K562 (cell line): ENCODE measurements around the gene POLR3C. TPM values are rescaled to one million over a fixed set of nuclear protein-coding genes. Genes with fewer than 3 reads are reported as not detected.
A peak's percentile ranks its signal among the peaks of the same experiment; 100 is the strongest.

Experiments
- ARID1B ChIP-seq: fragments of 450-650 bp; IDR thresholded peaks from 2 replicates; pipeline ENCODE4 v1.6.1; 2016; ENCODE audit warnings: antibody characterized with exemption, mild to moderate bottlenecking, inconsistent platforms
- C11orf30 ChIP-seq: fragments of 450-650 bp; IDR thresholded peaks from 2 replicates; pipeline ENCODE4 v1.6.1; 2016; ENCODE audit warnings: low read depth, mild to moderate bottlenecking
- CTBP1 ChIP-seq: fragments of 450-650 bp; IDR thresholded peaks from 2 replicates; pipeline ENCODE4 v1.6.1; 2016; ENCODE audit warnings: borderline replicate concordance
- ETV6 ChIP-seq, 3 experiments: fragments of 150-350 bp in 1 of 3; sonication (generic) in 1 of 3; formaldehyde crosslinking in 1 of 3; IDR thresholded peaks; 2 replicates each; pipeline versions ENCODE4 v1.6.1 to v1.8.0; 2014 to 2022; ENCODE audit warnings: borderline replicate concordance in 2 of 3, low read depth in 2 of 3, antibody characterized with exemption in 1 of 3, low read length in 1 of 3, mild to moderate bottlenecking in 1 of 3, missing genetic modification reagents in 1 of 3
- FOXP1 ChIP-seq: sonication (generic); formaldehyde crosslinking; IDR thresholded peaks from 2 replicates; pipeline ENCODE4 v1.8.0; 2022; ENCODE audit warnings: mild to moderate bottlenecking, missing genetic modification reagents
- KAT7 ChIP-seq: sonication (generic); formaldehyde crosslinking; IDR thresholded peaks from 2 replicates; pipeline ENCODE4 v1.8.0; 2022; ENCODE audit warnings: missing genetic modification reagents, mild to moderate bottlenecking, borderline replicate concordance
- MITF ChIP-seq: IDR thresholded peaks from 2 replicates; pipeline ENCODE4 v1.6.1; 2014; ENCODE audit warnings: antibody characterized with exemption
- SP2 ChIP-seq: IDR thresholded peaks from 2 replicates; pipeline ENCODE4 v1.6.1; 2011; ENCODE audit warnings: mild to moderate bottlenecking, low read depth, low read length, moderate library complexity; ENCODE audit not compliant: poor library complexity, severe bottlenecking; ENCODE audit errors: extremely low read depth
- YBX1 ChIP-seq: fragments of 450-650 bp; IDR thresholded peaks from 2 replicates; pipeline ENCODE4 v1.7.1; 2016; ENCODE audit warnings: mild to moderate bottlenecking
- ZC3H11A ChIP-seq: IDR thresholded peaks from 2 replicates; pipeline ENCODE4 v1.6.1; 2012; ENCODE audit warnings: low read depth, low read length, improper control_type of control experiment
- ZFX ChIP-seq: sonication (generic); formaldehyde crosslinking; IDR thresholded peaks from 2 replicates; pipeline ENCODE4 v1.8.0; 2022; ENCODE audit warnings: mild to moderate bottlenecking, missing genetic modification reagents, moderate library complexity
- ZNF263 ChIP-seq: sonication (generic); formaldehyde crosslinking; IDR thresholded peaks from 2 replicates; pipeline ENCODE4 v1.8.0; 2022; ENCODE audit warnings: mild to moderate bottlenecking, missing genetic modification reagents, borderline replicate concordance
- polyA plus RNA-seq, 8 experiments: library from polyadenylated mRNA; depleted of rRNA in 4 of 8; stranded (reverse) in 5 of 8; unstranded in 3 of 8; fragments of >200 nt; fragmentation: Nextera tagmentation in 2 of 8; fragmentation: Illumina TruSeq in 1 of 8; extraction: Ambion mirVana in 2 of 8; extraction: Trizol in 1 of 8; gene quantifications; 2 replicates each; pipeline versions ENCODE4 v1.2.1 to v1.2.3, GENCODE V29; 2011 to 2014; ENCODE audit warnings: inconsistent platforms in 1 of 8, missing spikeins in 1 of 8
- total RNA-seq, 7 experiments: library from RNA; depleted of rRNA in 6 of 7; stranded (reverse); fragments of >200 nt in 6 of 7; fragmentation: Illumina TruSeq in 2 of 7; extraction: Trizol in 2 of 7; gene quantifications; 2 replicates each; pipeline versions ENCODE4 v1.2.1 to v1.2.3, GENCODE V29; 2011 to 2021; ENCODE audit warnings: low replicate concordance in 1 of 7
- TF ChIP-seq, protein P1 (sequence below): sonication (generic); formaldehyde crosslinking; IDR thresholded peaks from 2 replicates; pipeline ENCODE4 v1.8.1; 2023; ENCODE audit warnings: mild to moderate bottlenecking, missing genetic modification reagents, moderate library complexity
- TF ChIP-seq, protein P2 (sequence below): fragments of 450-650 bp; IDR thresholded peaks from 2 replicates; pipeline ENCODE4 v1.6.1; 2016; ENCODE audit warnings: mild to moderate bottlenecking, moderate library complexity

POLR3C gene
- total and polyA plus RNA-seq, 9 of the 15 experiments (the other 6 are each of a cell fraction or from before 2014, with no cell fraction given): 19.7 to 64.1 (median 45.2) TPM

DNA sequence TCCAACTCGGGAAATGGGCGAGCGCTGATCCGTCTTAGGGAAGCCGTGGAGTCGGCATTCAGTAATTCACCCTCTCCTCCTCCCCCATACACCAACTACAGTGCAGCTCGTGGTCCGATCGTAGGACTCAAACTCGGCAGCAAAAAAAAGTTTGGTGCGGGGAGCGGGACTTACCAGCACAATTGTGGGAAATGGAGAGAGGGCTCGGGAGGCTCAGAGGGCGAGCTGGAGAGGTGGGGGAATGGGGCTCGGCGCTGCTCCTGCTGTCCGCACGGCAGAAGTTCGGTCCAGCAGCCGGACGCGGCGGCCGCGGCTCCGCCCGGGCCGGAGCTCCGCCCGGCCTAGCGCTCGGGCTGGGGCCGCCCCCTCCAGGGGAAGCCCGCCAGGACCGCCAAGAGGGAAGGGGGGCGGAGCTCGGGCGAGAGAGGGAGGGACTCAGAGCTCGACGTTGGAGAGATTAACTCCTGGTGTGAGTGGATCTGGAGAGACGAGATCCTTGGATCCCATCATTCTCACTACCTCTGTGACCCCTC lies 35.6 kb downstream of the POLR3C start (continued):
- peak; percentile 73 for TF ChIP-seq CTBP1
- 0 out of 2 replicates have a peak, but pooled peaks have one; percentile 50 for TF ChIP-seq FOXP1
- TF ChIP-seq MITF: no peak
- TF ChIP-seq ZC3H11A: no peak
- no peak; the same call in 1 of the 2 replicates for TF ChIP-seq ARID1B
- TF ChIP-seq KAT7 (CRISPR knock-in tag): no peak
- TF ChIP-seq, protein P1, sequence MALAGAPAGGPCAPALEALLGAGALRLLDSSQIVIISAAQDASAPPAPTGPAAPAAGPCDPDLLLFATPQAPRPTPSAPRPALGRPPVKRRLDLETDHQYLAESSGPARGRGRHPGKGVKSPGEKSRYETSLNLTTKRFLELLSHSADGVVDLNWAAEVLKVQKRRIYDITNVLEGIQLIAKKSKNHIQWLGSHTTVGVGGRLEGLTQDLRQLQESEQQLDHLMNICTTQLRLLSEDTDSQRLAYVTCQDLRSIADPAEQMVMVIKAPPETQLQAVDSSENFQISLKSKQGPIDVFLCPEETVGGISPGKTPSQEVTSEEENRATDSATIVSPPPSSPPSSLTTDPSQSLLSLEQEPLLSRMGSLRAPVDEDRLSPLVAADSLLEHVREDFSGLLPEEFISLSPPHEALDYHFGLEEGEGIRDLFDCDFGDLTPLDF (CRISPR knock-in tag): 0 out of 2 replicates have a peak, but pooled peaks have one; percentile 39
- no peak for TF ChIP-seq ETV6 (IDR thresholded peaks at IDR 0.05; ENCODE audit: borderline replicate concordance in 1 of 2, low read depth in 2 of 2, low read length in 1 of 2)
- no peak for TF ChIP-seq ETV6 (CRISPR knock-in tag; IDR thresholded peaks at IDR 0.05; ENCODE audit: borderline replicate concordance)
- 0 out of 2 replicates have a peak, but pooled peaks have one; percentile 12 for TF ChIP-seq ZNF263 (CRISPR knock-in tag)
- no peak for TF ChIP-seq SP2
- TF ChIP-seq, protein P2, sequence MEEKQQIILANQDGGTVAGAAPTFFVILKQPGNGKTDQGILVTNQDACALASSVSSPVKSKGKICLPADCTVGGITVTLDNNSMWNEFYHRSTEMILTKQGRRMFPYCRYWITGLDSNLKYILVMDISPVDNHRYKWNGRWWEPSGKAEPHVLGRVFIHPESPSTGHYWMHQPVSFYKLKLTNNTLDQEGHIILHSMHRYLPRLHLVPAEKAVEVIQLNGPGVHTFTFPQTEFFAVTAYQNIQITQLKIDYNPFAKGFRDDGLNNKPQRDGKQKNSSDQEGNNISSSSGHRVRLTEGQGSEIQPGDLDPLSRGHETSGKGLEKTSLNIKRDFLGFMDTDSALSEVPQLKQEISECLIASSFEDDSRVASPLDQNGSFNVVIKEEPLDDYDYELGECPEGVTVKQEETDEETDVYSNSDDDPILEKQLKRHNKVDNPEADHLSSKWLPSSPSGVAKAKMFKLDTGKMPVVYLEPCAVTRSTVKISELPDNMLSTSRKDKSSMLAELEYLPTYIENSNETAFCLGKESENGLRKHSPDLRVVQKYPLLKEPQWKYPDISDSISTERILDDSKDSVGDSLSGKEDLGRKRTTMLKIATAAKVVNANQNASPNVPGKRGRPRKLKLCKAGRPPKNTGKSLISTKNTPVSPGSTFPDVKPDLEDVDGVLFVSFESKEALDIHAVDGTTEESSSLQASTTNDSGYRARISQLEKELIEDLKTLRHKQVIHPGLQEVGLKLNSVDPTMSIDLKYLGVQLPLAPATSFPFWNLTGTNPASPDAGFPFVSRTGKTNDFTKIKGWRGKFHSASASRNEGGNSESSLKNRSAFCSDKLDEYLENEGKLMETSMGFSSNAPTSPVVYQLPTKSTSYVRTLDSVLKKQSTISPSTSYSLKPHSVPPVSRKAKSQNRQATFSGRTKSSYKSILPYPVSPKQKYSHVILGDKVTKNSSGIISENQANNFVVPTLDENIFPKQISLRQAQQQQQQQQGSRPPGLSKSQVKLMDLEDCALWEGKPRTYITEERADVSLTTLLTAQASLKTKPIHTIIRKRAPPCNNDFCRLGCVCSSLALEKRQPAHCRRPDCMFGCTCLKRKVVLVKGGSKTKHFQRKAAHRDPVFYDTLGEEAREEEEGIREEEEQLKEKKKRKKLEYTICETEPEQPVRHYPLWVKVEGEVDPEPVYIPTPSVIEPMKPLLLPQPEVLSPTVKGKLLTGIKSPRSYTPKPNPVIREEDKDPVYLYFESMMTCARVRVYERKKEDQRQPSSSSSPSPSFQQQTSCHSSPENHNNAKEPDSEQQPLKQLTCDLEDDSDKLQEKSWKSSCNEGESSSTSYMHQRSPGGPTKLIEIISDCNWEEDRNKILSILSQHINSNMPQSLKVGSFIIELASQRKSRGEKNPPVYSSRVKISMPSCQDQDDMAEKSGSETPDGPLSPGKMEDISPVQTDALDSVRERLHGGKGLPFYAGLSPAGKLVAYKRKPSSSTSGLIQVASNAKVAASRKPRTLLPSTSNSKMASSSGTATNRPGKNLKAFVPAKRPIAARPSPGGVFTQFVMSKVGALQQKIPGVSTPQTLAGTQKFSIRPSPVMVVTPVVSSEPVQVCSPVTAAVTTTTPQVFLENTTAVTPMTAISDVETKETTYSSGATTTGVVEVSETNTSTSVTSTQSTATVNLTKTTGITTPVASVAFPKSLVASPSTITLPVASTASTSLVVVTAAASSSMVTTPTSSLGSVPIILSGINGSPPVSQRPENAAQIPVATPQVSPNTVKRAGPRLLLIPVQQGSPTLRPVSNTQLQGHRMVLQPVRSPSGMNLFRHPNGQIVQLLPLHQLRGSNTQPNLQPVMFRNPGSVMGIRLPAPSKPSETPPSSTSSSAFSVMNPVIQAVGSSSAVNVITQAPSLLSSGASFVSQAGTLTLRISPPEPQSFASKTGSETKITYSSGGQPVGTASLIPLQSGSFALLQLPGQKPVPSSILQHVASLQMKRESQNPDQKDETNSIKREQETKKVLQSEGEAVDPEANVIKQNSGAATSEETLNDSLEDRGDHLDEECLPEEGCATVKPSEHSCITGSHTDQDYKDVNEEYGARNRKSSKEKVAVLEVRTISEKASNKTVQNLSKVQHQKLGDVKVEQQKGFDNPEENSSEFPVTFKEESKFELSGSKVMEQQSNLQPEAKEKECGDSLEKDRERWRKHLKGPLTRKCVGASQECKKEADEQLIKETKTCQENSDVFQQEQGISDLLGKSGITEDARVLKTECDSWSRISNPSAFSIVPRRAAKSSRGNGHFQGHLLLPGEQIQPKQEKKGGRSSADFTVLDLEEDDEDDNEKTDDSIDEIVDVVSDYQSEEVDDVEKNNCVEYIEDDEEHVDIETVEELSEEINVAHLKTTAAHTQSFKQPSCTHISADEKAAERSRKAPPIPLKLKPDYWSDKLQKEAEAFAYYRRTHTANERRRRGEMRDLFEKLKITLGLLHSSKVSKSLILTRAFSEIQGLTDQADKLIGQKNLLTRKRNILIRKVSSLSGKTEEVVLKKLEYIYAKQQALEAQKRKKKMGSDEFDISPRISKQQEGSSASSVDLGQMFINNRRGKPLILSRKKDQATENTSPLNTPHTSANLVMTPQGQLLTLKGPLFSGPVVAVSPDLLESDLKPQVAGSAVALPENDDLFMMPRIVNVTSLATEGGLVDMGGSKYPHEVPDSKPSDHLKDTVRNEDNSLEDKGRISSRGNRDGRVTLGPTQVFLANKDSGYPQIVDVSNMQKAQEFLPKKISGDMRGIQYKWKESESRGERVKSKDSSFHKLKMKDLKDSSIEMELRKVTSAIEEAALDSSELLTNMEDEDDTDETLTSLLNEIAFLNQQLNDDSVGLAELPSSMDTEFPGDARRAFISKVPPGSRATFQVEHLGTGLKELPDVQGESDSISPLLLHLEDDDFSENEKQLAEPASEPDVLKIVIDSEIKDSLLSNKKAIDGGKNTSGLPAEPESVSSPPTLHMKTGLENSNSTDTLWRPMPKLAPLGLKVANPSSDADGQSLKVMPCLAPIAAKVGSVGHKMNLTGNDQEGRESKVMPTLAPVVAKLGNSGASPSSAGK: no peak
- TF ChIP-seq YBX1: no peak
- no peak for TF ChIP-seq C11orf30
- peak; percentile 63 for TF ChIP-seq ZFX (CRISPR knock-in tag)
